GM18526 (cell line): Measurements from ENCODE around the gene LCE4A.
"Not testable (repeated sequence)": the region's sequence is repeated elsewhere in the genome, so short reads cannot be mapped to it uniquely, and the experiment has no call there.

Experiments
- POLR2A ChIP-seq: IDR thresholded peaks from 3 replicates; pipeline ENCODE4 v1.6.1; 2011; ENCODE audit not compliant: insufficient read length; ENCODE audit errors: extremely low read depth

LCE4A gene, protein sequence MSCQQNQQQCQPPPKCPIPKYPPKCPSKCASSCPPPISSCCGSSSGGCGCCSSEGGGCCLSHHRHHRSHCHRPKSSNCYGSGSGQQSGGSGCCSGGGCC

GRCh38 chr1:152707860-152708259 is at the start of gene LCE4A:
TSS of gene LCE4A (plus strand) at chr1:152708160. CDS start at chr1:152709076, 916 bp downstream.
- no peak for TF ChIP-seq POLR2A

DNA sequence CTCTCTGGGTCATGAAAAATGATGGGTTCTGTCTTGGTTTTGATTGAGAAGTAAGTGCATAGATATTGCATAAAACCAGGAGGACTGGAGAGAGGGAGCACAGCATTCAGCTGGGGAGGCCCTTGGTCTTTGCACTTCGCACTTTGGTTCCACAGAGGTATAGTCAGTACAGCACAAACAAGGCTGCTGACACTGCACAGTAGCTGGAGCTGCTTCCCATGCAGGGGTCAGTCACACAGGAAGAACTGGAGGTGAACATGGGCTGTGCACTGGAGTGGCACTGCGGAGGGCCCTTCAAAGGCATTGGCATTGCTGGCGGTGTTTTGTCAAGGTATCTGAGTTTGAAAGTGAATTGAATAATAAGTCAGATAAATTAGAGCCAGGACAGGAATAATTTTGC is 49.3 kb upstream of the LCE4A start:
- no peak for TF ChIP-seq POLR2A

DNA sequence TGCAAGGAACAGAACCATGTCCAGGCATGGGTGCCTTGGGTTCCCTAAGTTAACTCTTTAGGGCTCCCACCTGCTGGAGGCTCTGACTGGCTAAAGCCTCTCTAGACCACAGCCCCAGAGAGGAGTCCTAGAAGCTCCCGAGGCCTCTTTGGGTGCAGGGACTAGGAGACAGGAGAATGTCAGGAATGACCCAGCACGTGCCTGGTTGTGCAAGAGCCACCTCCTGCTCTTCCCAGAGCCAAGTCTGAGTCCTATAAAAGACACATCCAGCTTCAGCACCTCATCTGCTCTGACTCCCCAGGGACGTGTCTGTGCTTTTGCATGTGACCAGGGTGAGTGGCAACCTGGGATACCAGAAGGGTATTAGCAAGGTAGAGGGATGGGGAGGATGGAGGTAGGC is 44.9 kb upstream of the LCE4A start, which contains the start of gene LCE2D:
TSS of gene LCE2D (plus strand) at position 283 of the 400 bp plus-strand sequence. CDS start 726 bp downstream, outside the sequence.
- no peak for TF ChIP-seq POLR2A

GRCh38 chr1:152667648-152668047 is 40.3 kb upstream of the LCE4A start:
- TF ChIP-seq POLR2A, result no peak

DNA sequence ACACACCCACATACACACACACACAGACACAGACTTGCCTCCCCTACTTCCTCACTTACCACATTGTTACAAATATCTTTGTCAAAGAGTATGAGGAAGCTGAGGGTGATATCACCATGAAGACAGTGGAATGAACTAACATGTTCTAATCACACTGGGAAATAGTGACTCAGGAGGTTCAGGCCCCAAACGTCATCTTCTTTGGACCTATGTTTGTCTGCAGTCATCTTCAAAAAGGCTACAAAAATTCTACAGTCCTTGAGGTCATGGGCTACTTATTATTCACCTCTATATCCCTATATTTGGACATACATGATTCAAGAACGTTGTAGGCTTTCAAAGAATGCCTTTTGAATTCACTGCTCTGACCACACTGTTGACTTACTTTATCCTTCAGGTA is 34.9 kb upstream of the LCE4A start:
- TF ChIP-seq POLR2A, result no peak

GRCh38 chr1:152674983-152675382 is 33.0 kb upstream of the LCE4A start, which contains the start of gene LCE2C:
TSS of gene LCE2C (plus strand) at chr1:152675279. CDS start at chr1:152676016, 737 bp downstream.
- TF ChIP-seq POLR2A, result not testable (repeated sequence)

DNA sequence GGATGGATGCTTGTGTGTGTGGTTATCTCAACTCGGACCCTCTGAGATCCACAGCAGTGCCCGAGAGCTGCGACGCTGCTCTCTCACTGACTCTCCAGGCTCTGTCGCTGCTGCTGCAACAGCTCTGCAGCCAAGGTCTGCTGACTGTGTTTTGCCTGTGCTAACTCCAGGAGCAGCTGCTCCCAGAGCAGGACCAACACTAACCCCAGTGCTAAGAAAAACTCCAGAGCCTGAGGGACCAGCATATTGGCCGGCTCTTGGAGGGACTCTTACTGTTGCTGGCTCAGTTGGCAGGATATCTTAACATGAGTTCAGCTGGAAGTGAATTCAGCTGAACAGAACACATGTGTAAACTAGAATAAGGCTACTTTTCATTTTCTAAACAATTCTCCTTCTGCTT is 28.5 kb upstream of the LCE4A start:
- TF ChIP-seq POLR2A, result no peak

- TF ChIP-seq POLR2A, result no peak
Measured at GRCh38 chr1:152681616-152682015, 26.3 kb upstream of the LCE4A start.

GRCh38 chr1:152683846-152684245 is 24.1 kb upstream of the LCE4A start:
- no peak for TF ChIP-seq POLR2A

GRCh38 chr1:152685823-152686222 is 22.1 kb upstream of the LCE4A start, which contains the start of gene LCE2B:
TSS of gene LCE2B (plus strand) at chr1:152686123. CDS start at chr1:152686844, 721 bp downstream.
- TF ChIP-seq POLR2A, result not testable (repeated sequence)

DNA sequence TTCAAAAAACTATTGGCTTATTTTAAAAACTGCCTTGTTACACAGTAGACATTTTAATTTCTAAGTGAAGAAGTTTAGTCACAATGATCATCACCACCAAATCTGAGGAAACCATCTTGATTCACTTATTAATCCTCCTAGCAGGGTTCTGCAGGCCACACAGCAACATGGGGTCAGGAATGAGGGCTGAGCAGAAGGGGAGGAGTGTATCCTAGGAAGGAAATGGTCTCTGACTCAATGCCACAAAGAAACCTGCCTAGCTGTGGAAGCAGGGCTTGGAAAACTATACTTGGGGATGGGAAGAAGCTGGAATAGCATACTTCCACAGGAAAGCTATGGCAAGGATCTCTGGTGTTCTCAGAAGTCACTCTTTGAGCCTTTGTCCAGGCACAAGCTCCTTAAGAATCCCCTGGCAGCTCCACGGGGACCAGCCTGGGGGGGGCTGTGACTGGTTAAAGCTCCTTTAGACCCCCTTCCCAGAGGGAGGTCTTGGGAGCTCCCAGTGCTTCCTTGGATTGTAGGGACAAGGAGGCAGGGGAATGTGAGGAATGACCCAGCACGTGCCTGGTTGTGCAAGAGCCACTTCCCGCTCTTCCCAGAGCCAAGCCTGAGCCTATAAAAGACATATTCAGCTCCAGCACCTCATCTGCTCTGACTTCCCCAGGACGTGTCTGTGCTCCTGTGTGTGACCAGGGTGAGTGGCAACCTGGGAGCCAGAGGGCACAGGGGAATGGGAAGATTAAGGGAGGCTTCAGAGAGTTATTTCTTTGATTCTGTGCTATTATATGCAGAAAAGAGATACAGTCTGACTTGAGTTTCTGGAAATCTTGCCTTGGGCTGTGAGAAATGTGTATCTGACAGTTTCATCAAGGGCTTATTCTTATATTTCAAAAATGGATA is 10.0 kb upstream of the LCE4A start, which contains the start of gene LCE2A:
TSS of gene LCE2A (plus strand) at position 645 of the 900 bp plus-strand sequence. CDS start 557 bp downstream, outside the sequence.
- no peak for TF ChIP-seq POLR2A

- TF ChIP-seq POLR2A, result no peak
Measured at GRCh38 chr1:152699746-152700145, 8.2 kb upstream of the LCE4A start.

DNA sequence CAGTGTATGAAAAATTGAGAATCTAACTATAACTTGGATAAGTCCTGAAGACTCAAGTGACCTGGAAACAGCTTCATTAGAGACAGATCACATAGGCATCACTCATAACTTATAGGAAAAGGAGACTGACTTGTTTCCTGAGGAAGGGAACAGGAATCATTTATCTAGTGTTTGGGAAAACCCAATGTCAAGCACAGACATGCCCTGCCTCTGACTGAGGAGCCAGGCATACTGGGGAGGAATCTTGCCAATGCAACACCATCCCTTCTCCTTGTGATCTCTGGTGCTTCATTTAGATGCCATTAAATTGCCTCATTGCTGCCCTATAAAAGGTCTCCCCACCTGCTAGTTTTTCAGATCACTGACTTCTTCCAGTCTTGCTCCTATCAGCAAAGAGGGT is 10.3 kb downstream of the LCE4A start:
- no peak for TF ChIP-seq POLR2A

- TF ChIP-seq POLR2A, result no peak
Measured at GRCh38 chr1:152725261-152725660, 17.3 kb downstream of the LCE4A start.

DNA sequence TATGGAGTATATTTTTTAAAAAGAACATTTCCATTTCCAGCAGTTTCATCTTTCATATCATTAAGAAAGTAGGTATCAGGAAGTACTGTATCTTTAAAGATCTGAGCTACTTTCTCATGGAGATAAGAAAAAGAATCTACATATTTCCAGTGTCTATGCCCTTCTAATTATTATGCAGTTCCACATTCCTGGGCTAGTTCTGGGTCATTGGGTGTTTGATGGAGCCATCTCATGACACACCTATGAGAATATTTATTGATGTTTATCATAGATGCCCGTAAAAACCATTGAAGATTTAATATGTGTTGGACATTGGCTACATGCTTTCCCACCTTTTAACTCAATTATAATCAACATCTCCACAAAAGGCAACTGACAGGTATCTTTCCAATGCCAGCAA is 21.0 kb downstream of the LCE4A start:
- no peak for TF ChIP-seq POLR2A

GRCh38 chr1:152735648-152736047 is 27.7 kb downstream of the LCE4A start:
- no peak for TF ChIP-seq POLR2A
